Measurements from ENCODE around the gene ZCCHC14.
"Not testable (repeated sequence)": the region's sequence is repeated elsewhere in the genome, so short reads cannot be mapped to it uniquely, and the experiment has no call there.

Gene ZCCHC14

DNA sequence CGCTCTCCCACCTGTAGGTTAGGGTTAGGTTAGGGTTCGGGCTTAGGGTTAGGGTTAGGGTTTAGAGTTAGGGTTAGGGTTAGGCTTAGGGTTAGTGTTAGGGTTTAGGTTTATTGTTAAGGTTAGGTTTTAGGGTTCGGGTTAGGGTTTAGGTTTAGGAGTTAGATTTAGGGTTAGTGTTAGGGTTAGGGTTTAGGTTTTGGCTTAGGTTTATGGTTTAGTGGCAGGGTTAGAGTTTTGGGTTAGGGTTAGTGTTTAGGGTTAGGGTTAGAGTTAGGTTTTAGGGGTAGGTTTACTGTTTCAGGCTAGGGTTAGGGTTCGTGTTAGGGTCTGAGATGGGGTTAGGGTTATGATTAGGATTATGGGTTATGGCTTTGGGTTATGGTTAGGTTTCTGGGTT is 31.6 kb upstream of the ZCCHC14 start:
- no peak for DNase-seq (ENCODE audit: low read depth)

DNA sequence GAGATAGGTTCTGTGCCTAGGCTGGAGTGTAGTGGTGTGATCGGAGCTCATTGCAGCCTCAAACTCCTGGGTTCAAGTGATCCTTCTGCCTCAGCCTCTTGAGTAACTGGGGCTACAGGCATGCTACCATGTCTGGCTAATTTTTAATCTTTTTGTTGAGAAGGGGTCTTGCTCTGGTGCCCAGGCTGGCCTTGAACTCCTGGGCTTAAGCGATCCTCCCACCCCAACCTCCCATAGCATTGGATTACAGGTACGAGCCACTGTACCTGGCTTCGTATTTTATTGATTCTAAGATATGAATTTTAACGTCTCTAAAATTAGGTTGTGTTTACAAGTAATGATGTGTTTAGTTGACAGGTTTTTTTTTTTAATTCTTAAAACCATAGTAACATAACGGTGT is 30.8 kb upstream of the ZCCHC14 start:
- not testable (repeated sequence) for DNase-seq (ENCODE audit: low read depth)

DNA sequence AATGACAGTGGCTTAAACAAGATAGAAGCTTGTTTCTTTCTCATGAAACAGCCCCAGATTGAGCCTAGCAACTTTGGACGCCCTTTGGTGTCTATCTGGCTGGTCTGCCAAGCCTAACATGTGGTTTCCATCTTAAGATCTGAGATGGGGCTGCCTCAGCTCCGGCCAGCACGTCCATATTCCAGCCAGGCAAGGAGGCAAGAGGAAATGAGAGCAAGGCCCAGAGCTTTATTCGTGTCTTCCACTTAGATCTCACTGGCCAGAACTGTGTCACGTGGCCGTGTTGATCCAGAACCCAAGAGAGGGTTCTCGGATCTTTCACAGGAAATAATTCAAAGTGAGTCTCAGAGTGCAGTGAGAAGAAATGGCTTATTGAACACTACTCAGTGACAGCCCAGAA is 28.9 kb upstream of the ZCCHC14 start:
- not testable (repeated sequence) for DNase-seq (ENCODE audit: low read depth)

DNA sequence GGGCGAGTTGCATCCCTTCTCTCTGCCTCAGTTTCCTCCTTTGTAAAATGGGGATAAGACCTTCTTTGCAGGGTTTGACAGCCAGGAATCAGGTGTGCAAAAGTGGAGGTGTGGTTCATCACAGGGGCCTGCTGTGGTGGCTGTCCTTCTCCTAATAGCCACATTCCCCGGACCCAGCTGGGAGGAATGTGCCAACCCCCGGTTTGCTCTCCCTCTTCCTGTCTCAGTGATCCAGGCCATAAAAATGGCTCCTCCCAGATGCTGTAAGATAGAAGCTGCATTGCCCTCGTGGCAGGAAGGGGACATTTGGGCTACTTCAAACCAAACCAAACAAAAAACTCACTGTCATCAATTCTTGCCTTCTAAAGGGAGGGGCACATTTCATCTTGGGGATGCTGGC is 26.3 kb upstream of the ZCCHC14 start:
- DNase-seq (ENCODE audit: low read depth): not testable (repeated sequence)

DNA sequence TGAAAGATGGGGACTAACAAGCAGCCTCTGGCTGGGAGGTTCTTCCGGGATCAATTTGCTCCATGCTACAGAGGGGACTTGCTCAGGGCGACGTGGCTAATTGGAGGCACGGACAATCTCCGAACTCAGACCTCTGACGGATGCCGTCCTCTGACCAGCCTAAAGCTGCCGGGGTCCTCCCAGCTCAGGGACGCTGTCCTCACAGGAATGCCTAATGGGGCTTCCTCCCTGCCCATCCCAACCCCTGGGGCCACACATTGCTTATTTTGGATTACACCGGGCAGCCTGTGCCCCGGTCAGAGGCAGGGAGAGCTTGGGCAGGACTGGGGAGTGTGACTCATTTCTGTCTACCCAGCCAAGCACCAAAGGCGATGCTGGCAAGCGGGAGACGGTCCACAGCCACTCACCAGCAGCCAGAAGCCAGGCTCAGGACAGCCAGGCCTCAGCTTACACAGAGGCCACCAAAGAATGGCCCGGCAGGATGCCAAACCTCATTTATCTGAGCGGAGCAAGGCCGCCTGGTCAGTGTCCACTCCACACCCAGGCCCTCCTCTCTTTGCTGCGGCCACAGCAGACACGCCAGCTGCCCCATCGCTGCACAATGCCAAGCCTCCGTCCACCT is 25.7 kb upstream of the ZCCHC14 start:
- peak; percentile 49 for DNase-seq (ENCODE audit: low read depth)

DNA sequence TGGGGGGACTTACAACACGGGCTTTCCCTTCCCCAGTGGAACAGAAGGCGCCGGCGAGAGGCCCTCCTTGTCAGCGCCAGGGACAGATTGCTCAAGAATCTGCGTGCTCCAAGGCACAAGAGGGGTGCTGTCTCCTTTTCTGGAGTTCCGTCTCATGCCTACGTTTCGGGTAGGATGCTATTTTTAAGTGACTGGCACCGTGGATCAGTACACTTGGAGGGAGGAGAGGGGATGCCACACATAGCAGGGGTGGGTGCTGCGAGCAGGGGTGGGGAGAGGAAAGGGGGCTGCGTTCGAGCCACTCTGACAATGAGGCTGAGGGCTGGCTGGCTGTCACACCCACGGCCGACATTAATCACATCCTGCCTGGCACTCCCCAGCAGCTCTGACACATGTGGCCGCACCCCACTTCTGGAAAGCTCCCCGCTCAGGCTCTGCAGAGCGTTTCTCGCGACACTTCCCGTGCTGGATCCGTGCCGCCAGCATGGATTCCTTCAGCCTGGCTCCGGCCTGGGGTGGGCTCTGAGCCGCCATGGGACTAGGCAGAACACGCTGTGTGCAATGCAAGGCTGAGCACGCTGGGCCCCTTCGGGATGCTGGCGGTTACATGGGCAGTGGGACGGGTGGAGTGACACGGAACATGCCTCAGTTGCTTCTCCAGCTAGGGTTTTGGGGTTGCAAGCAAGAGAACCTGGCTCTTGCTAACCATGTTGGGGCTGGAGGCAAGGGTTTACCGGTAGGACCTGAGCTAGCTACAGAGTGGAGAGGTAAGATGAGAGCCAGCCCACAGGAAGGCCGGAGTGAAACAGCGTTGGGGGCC is 25.0 kb upstream of the ZCCHC14 start:
- DNase-seq (ENCODE audit: low read depth): not testable (repeated sequence)

DNA sequence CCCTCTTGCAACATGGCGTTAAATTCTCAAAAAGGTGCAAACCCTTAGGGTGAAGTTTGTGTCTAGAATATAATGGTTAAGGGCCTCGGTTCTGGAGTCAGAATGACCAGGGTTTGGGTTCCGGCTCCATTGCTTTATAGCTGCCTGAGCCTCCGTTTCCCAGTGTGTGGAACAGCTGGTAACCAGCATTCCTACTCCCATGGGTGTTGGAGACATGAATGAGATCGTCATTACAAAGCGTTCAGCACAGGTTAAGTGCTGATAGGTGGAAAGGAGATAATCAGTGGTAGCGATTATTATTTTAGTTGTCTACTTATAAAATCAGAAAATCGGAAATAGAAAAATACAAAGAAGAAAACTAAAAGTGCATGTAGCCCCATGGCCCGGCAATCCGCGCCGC is 23.5 kb upstream of the ZCCHC14 start:
- DNase-seq (ENCODE audit: low read depth): no peak

DNA sequence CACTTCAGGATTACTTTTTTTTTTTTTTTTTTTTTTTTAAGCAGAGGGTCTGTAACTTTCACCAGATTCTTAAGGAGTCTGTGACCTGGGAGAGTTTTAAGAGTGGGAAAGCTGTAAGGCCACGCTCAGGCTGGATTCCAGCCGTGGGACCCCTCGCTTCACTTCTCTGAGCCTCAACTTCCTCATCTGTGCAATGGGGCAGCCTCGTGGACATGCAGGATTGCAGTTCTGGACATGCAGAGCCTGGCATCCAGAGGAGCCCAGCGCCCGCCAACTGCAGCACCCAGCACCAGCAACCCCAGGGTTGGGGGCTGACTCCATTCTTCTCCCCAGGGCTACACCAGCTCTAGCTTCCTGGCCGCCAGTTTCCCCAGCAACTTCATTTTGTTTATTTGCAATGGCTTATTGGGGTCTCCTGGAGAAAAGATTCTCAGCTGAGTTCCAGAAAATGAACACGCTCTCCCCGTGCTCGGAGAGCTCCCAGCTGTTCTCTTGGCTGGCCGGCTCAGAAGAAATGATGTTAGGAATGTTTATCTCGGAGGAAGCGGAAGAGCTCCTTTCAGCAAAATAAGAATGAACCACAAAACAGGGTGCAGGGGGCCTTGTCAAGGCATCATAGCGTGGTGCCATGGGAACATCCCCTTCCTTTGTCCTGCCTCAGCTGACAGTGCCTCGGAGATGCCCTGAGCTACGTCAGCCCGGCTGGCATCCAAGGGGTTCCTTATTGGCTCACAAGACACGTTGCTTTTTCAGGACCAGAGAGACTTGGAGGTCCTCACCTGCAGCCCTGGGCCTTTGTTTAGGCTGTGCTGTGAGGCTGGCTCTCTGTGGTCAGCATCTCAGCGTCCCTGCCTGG is 22.9 kb upstream of the ZCCHC14 start:
- no peak for DNase-seq (ENCODE audit: low read depth)

DNA sequence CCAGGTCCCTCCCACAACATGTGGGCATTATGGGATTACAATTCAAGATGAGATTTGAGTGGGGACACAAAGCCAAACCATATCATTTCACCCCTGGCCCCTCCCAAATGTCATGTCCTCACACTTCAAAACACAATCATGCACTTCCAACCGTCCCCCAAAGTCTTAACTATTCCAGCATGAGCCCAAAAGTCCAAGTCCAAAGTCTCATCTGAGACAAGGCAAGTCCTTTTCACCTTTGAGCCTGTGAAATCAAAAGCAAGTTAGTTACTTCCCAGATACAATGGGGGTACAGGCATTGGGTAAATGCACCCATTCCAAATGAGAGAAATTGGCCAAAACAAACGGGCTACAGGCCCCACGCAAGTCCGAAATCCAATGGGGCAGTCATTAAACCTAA is 17.0 kb upstream of the ZCCHC14 start:
- not testable (repeated sequence) for DNase-seq (ENCODE audit: low read depth)

DNA sequence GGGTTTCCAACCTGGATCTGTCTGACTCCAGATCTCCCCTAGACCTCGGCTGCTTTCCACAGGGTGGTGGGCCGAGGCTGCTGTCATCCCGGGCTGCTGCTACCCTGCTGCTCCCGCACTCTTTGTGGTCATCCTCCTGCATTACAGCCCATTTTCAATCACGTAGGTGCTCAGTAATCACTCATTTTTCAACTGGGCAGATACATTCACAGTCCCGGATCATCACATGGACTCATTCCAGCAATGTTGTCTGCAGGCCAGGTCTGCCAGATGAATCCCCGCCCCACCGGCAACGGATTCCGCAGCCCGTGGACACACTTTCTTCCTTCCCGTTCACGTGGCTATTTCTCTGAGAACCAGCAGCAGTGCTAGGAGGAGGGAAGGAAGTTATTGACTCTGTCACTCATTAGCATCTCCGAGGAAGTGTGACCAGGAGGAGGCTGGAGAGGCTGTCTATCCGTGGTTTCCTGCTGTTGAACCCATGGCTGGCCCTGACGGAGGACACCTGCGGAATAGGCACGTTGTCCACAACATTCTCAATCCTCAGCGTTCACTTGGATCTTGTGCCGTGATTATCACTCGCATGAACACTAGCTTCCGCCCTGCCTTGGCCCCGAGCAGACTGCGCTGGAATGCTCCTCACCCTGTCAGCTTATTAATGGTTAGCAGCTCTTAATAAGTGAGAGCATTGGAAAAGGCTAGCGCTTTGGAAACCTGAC is 14.7 kb upstream of the ZCCHC14 start:
- DNase-seq (ENCODE audit: low read depth): no peak

DNA sequence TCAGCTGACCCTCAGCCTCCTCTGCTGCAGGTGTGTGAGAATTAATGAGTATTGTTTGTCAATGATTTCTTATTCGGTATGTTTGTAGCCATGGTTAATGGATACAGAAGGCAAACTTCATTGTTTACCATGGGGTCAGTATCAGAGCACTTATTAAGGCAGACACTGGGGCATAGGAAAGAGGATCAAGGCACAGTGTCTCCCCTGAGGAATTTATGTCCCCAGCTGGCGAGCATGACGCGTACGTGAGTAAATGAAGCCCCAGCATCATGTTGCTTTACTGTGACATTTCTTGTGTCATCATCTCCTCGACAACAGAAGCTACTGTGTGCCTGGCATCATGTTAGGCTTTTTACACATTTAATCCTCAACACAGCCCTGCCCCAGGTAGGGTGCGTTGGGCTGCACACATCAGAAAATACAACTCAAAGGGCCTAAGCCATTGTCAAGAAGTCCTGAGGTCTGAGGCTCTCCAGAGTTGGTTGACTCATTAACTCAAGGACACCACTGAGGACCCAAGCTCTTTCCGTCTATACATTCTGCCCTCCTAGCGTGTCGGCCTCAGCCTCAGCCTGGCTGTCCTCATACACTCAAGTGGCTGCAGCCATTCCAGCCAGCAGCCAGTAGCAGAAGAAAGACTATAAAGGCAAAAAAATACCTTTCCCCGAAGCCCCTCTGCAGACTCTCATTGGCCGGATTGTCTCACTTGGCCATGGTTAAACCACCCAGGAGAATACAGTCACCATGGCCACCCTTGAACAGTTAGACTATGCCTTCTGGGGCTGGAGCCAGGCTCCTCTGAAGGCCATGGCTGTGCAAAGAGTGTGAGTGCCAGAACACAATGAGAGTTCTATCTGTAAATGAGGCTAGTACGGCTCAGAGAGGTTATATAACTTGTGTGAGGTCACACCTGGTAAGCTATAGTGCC is 13.9 kb upstream of the ZCCHC14 start:
- no peak for DNase-seq (ENCODE audit: low read depth)

DNA sequence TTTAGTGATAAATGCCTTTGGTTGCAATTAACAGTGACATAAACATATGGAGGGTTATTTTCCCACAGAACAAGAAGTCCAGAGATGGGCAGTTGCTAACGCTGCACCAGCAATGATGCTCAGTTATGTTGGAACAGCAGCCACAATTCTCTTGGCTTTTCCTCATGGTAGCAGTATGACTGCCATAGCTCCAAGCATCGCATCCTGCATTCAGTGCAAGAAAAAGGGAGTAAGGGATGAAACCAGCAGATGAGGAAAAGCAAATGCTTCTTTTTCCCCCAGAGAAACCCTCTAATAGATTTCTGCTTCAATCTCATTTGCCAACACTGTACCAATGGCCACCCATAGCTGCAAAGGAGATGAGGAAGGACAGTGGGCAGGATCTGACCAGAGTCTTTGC is 13.0 kb upstream of the ZCCHC14 start:
- DNase-seq (ENCODE audit: low read depth): no peak

DNA sequence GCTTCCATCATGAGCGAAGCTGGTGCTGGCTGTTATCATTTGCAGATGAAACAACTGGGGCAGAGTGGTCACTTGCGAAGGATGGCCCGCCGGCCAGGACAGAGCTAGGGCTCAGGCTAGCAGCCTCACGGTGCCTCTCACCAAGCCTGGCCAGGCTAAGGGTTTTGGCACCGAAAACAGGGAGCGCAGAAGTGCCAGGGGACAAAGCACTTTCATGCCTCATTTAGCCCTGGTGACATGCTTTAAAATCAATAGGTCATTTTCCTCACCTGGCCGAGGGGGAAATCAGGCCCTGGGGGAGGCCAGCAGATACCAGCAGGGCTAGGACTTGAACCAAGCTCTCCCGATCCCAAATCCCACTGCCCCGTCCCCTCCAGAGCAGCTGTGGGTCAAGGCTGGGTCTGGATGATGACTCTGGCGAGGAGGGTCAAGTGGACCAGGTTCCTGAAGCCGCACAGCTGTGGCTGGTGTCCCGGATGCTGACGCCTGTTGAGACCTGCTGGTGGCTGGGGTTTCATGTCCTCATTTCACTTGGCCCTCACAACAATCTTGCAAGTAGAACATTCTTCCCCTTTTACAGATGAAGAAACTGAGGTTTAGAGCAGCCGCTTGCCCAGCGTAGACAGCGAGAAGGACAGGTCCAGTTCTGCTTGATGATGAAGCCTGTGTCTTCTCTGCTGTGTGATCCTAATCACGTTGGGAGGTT is 10.6 kb upstream of the ZCCHC14 start:
- DNase-seq (ENCODE audit: low read depth): not testable (repeated sequence)

DNA sequence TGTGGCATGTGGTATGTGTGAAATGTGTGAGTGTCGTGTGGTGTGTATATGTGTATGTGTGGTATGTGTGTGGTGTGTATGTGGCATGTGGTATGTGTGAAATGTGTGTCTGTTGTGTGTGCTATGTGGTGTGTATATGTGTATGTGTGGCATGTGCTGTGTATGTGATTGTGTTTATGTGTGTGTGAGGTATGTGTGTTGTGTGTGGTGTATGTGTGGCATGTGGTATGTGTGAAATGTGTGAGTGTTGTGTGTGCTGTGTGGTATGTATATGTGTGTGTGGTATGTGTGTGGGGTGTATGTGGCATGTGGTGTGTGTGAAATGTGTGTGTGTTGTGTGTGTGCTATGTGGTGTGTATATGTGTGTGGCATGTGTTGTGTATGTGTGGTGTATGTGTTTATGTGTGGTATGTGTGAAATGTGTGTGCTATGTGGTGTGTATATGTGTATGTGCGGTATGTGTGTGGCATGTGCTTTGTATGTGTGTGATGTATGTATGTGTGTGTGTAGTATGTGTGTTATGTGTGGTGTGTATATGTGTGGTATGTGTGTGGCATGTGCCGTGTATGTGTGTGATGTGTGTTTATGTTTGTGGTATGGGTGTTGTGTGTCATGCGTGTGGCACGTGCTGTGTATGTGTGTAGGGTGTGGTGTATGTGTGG is 9.6 kb upstream of the ZCCHC14 start:
- no peak for DNase-seq (ENCODE audit: low read depth)

DNA sequence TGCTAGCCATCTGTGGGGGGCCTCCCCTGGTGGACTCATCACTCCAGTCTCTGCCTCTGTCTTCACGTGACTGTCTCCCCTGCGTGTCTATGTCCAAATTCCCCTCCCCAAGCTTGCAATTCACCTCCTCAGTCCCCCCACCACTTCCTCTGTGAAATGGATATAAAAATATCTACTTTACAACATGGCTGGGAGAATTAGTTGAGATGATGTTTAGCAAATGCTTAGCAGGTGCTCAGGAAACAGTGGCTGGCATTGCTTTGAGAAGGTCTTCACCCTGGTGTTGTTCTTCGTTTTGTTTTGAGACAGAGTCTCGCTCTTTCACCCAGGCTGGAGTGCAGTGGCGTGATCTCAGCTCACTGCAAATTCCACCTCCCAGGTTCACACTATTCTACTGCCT is 8.3 kb upstream of the ZCCHC14 start:
- DNase-seq (ENCODE audit: low read depth): no peak

DNA sequence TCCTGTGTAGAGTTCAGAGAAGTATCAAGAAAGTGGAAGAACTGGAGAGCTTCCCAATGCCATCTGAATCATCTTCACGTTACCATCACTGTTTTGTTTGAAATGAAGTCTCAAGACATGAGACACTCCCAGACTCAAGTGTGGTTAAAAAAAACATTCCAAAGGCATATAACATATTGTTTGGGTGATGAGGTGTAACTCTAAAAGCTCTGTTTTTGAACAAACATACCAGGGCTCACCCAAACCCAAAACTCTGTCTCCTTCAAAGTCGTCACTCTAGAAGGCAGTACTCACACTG is 6.3 kb upstream of the ZCCHC14 start:
- peak; percentile 45 for DNase-seq (ENCODE audit: low read depth)

DNA sequence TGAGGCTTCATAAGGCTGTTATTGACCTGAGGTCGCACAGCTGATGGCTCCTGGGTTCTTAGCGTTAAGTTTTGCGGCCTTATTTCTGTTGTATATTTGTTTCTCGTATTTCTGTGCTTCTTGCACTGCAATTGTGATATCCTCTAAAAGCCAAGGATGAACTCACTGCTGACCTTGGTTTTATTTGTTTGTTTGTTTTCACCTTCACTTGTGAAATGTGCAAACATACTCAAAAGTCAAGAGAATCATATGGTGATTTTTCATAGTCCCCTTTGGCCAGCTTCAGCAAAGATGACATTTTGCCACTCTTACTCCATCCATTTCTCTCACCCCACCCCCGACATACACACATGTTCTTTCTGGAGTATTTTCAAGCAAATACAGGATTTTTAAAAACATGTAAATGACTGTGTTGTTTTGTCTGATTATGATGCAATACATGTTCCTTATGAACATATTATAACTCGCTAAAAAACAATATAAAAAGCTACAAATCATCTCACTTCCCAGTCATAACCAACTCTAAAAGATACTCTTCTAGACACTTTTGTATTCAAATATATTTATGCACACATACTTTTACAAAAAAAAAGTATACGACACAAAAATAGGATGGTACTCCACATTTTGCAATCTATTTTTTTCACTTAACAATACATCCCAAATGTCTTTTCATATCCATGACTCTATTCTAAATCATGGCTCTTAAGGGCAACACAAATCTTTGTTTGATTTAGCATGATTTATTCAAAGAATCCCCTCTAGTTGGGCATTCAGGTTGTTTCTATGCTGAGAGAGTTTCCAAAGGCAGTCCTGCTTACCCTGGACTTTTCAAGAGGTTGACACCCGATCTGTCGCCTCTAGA is 5.7 kb upstream of the ZCCHC14 start:
- no peak for DNase-seq (ENCODE audit: low read depth)

DNA sequence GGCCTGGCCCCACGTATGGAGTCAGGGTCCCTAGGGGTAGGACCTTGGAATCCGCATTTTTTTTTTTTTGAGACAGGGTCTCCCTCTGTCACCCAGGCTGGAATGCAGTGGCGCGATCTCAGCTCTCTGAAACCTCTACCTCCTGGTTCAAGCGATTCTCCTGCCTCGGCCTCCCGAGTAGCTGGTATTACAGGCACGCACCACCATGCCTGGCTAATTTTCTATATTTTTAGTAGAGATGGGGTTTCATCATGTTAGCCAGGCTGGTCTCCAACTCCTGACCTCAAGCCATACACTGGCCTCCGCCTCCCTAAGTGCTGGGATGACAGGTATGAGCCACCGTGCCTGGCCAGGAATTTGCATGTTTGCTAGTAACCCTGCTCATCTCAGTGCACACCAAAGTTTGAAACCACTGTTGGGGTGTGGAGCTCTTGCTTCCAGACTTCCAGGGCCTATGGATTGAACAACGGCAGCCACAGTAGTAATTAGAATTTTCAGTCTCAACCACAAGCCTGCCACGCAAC is 5.0 kb upstream of the ZCCHC14 start:
- DNase-seq (ENCODE audit: low read depth): not testable (repeated sequence)

Data from GM04504 (cell line).